ENCODE data around the gene ZDHHC8. TPM values are rescaled to one million over a fixed set of nuclear protein-coding genes. Genes with fewer than 3 reads are reported as not detected.

Gene ZDHHC8
- total RNA-seq, 1 experiment from 2014 or later = 89.3 TPM

- H3K79me2 ChIP-seq (ENCODE audit: insufficient read depth, low read length) = peaks cover 52% of the 10 kb centered on the region
- no peak overlapping the region for H2AFZ ChIP-seq (ENCODE audit: low read depth, low read length, poor library complexity, severe bottlenecking)
- ATAC-seq (no peak), DNase-seq (ENCODE audit: low read depth, low spot score) (no peak)
- H3K27ac ChIP-seq (ENCODE audit: low read depth, low read length) = no peak overlapping the region
- no peaks in the 10 kb centered on the region for H3K4me1 ChIP-seq (ENCODE audit: control insufficient read depth in 1 of 2, insufficient read depth in 2 of 2, low read length in 2 of 2)
- intact Hi-C loops (cut with micrococcal nuclease) = no loop called here
- no peak overlapping the region for H3K9ac ChIP-seq (ENCODE audit: low read length)
- H3K9me3 ChIP-seq (ENCODE audit: control insufficient read depth in 1 of 2, insufficient read depth in 1 of 2, low read depth in 1 of 2, low read length in 2 of 2) = no peaks in the 10 kb centered on the region
- no TSS peak for BruUV-seq (replicated peaks)
- H3K27me3 ChIP-seq (ENCODE audit: insufficient read depth, low read length) = no peaks in the 10 kb centered on the region
- H3K4me2 ChIP-seq (ENCODE audit: low read length) = no peak overlapping the region
- H3K9me2 ChIP-seq (ENCODE audit: insufficient read depth) = no peaks in the 10 kb centered on the region
- ChIA-PET CTCF (no interaction called here), POLR2A (no interaction called here), RAD21 (ENCODE audit: low non-redundant PET in 1 of 2, low total read pairs in 2 of 2, uncharacterized antibody in 2 of 2, unreplicated experiment in 2 of 2) (no interaction called here)
- no peak overlapping the region for H3K4me3 ChIP-seq (replicated peaks in 1 of 2; ENCODE audit: low read depth in 1 of 2, low read length in 2 of 2)
- H4K20me1 ChIP-seq (ENCODE audit: insufficient read depth) = 0 out of 2 replicates have a peak, but pooled peaks cover 2% of the 10 kb centered on the region
- H3K36me3 ChIP-seq (ENCODE audit: control insufficient read depth in 1 of 2, insufficient read depth in 2 of 2, low read length in 2 of 2) = peaks cover 34 to 74% of the 10 kb centered on the region in 2 experiments
- no peak for TF ChIP-seq CBX3 (IDR thresholded peaks at IDR 0.05; ENCODE audit: low read depth)
- no peak for TF ChIP-seq POLR2A (IDR thresholded peaks at IDR 0.05; ENCODE audit: borderline replicate concordance, extremely low read depth, insufficient read depth, insufficient read length)
- no peak for TF ChIP-seq YY1 (IDR thresholded peaks at IDR 0.05; ENCODE audit: extremely low read depth, insufficient replicate concordance, low read depth, low read length)
- TF ChIP-seq ATF3 (IDR thresholded peaks at IDR 0.05) = no peak
- no peak for TF ChIP-seq EZH2 (IDR thresholded peaks at IDR 0.05)
- TF ChIP-seq CEBPB (IDR thresholded peaks at IDR 0.05; ENCODE audit: low read depth) = no peak
- no peak for TF ChIP-seq REST (IDR thresholded peaks at IDR 0.05; ENCODE audit: low read depth)
- TF ChIP-seq TCF7L2 (IDR thresholded peaks at IDR 0.05; ENCODE audit: borderline replicate concordance, extremely low read depth, insufficient read depth, insufficient read length) = no peak
- TF ChIP-seq SP1 (IDR thresholded peaks at IDR 0.05; ENCODE audit: low read depth) = no peak
- no peak for TF ChIP-seq EZH2phosphoT487 (IDR thresholded peaks at IDR 0.05; ENCODE audit: borderline replicate concordance)
- TF ChIP-seq JUND (IDR thresholded peaks at IDR 0.05) = no peak
- no peak for TF ChIP-seq EGR1 (IDR thresholded peaks at IDR 0.05; ENCODE audit: low read depth)
- no peak for TF ChIP-seq ELF1 (IDR thresholded peaks at IDR 0.05; ENCODE audit: borderline replicate concordance, low read depth)
- no peak for TF ChIP-seq ZFX (IDR thresholded peaks at IDR 0.05)
- no peak for TF ChIP-seq ZNF274 (IDR thresholded peaks at IDR 0.05; ENCODE audit: low read depth, low read length)
- no peak for TF ChIP-seq MAX (IDR thresholded peaks at IDR 0.05)
Measured at GRCh38 chr22:20105456-20106204, 26.0 kb upstream of the ZDHHC8 start.

All from HCT116 (cell line).